ENCODE results near the gene ZNF487. TPM values are rescaled to one million over a fixed set of nuclear protein-coding genes. Genes with fewer than 3 reads are reported as not detected.

Gene ZNF487
- total and polyA plus RNA-seq, 10 of the 15 experiments (the other 5 are each of a cell fraction or from before 2014, with no cell fraction given), result 0.74 to 2.1 (median 1.1) TPM

DNA sequence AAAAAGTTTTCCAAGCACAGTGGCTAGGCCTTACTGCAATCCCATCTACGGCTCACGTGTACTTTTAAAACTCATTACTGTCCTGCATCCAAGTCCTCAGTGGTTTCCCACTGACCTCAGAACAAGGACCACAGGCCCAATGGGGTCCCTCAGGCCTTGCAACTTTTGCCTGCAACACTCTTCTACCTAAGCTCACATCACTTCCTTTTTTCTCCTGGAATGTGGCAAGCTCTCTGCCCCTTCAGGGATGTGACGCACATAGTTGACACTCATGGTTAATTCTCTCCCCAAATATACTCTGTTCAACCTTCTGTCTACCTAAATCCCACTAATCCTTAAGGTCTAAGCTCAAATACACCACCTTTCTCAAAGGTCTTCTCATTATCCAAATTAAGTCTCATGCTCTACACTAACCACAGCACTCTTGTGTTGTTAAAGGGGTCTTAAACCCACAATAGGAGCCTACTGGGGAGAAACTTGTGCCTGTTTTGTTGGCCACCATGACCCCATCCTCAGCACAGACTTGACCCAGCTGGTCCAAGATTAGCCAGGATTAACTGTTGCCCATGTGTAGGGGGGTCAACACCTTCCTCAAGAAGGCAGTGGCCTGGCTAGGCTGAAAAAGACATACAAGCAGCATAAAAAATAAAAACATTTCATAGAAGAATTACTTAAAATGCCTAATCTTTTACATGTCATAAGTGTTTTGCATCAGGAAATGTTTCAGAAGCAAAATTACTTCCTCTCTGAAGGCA lies 43.1 kb upstream of the ZNF487 start:
- POLR2A ChIA-PET, result interaction anchor here (1.3 kb wide), 1 partner anchor 60 kb away, joined by 4 read pairs; no protein-coding TSS in a partner anchor
- no peaks in the 10 kb centered on the region for H3K27me3 ChIP-seq (replicated peaks in 1 of 2; ENCODE audit: control insufficient read depth in 2 of 2, insufficient read depth in 2 of 2, low read length in 1 of 2)
- peak overlapping the region; percentile 39; the same call in 1 of the 2 replicates for H3K4me2 ChIP-seq (ENCODE audit: control insufficient read depth, insufficient read depth)
- no peak for FAIRE-seq
- H3K27ac ChIP-seq (ENCODE audit: control insufficient read depth, insufficient read depth), result peak overlapping the region; percentile 6; the same call in 1 of the 2 replicates
- in situ Hi-C loops (cut with MboI), result loop anchor here (25.0 kb wide), 2 partner anchors 106 to 606 kb away; partner anchors contain the start of gene BMS1
- no peak for ATAC-seq
- DNase-seq (ENCODE audit: low read depth, low spot score), result no peak
- H2AFZ ChIP-seq (ENCODE audit: control insufficient read depth, low read depth, low read length), result no peak overlapping the region
- no peak for TF ChIP-seq ETV6 (conservative IDR thresholded peaks at IDR 0.05 in 1 of 2, IDR thresholded peaks at IDR 0.05 in 1 of 2; ENCODE audit: borderline replicate concordance in 1 of 2, low read depth in 1 of 2)
- peak; percentile 30; the same call in 1 of the 2 replicates for TF ChIP-seq SPI1 (IDR thresholded peaks at IDR 0.05; ENCODE audit: borderline replicate concordance, insufficient read depth, low read depth, low read length)
- TF ChIP-seq NR2C1 (IDR thresholded peaks at IDR 0.05), result no peak
- 96% methylated on average over 3 of the region's 3 CpGs for WGBS (ENCODE audit: insufficient coverage, insufficient replicate concordance, low lambda C conversion rate, missing lambda C conversion rate)
- peaks cover 12% of the 10 kb centered on the region for H3K4me1 ChIP-seq (ENCODE audit: control insufficient read depth, insufficient read depth, low read length)
- SMC1A ChIA-PET (ENCODE audit: uncharacterized antibody, unreplicated experiment), result interaction anchor here (1.0 to 1.7 kb wide), 3 partner anchors 8 to 59 kb away, joined by 3 to 6 read pairs (median 5); no protein-coding TSS in a partner anchor
- TSS peak; percentile 24 for BruUV-seq (replicated peaks)
- H4K20me1 ChIP-seq (ENCODE audit: control insufficient read depth, insufficient read depth), result peaks cover 15% of the 10 kb centered on the region
- H3K4me3 ChIP-seq, result 0 out of 2 replicates have a peak overlapping the region, but pooled peaks have one; percentile 94
- no peaks in the 10 kb centered on the region for H3K9me3 ChIP-seq (replicated peaks; ENCODE audit: control insufficient read depth, insufficient read depth, low read length)
- RAD21 ChIA-PET (ENCODE audit: unreplicated experiment), result no interaction called here
- peaks cover 83% of the 10 kb centered on the region for H3K79me2 ChIP-seq (ENCODE audit: control insufficient read depth, insufficient read depth, low read length)
- intact Hi-C loops (cut with micrococcal nuclease; ENCODE audit: unreplicated experiment), result loop anchor here (10.0 kb wide), 1 partner anchor 759 kb away; the partner anchor contains the start of gene ZNF33B
- peaks cover 21 to 27% of the 10 kb centered on the region in 2 experiments for H3K36me3 ChIP-seq (ENCODE audit: control insufficient read depth in 2 of 2, insufficient read depth in 2 of 2, low read length in 1 of 2)
- CTCF ChIA-PET, result interaction anchor here (0.9 kb wide), 1 partner anchor 44 kb away, joined by 3 read pairs; the partner anchor contains the start of gene ZNF487
- H3K9ac ChIP-seq (ENCODE audit: control insufficient read depth, insufficient read depth, low read length), result no peak overlapping the region; the same call in 1 of the 2 replicates

Data from GM12878 (cell line).